Mucosa of descending colon (tissue), 3 donors: Measurements from ENCODE around the gene PRDM4. TPM values are rescaled to one million over a fixed set of nuclear protein-coding genes. Genes with fewer than 3 reads are reported as not detected.
"Not testable (repeated sequence)": the region's sequence is repeated elsewhere in the genome, so short reads cannot be mapped to it uniquely, and the experiment has no call there.

Experiments used
- ATAC-seq: fragments of 200-7000 bp; cut with Tn5 transposase; one replicate; pipeline ENCODE4 v1.9.1; 2020; ENCODE audit warnings: mild to moderate bottlenecking, moderate library complexity
- DNase-seq, 3 donors: peaks; one replicate each; pipeline ENCODE4 v3.0.0-alpha.2; 2020
- H3K36me3 ChIP-seq: fragments of 200-600 bp; one replicate; pipeline ENCODE4 v1.8.0; 2021; ENCODE audit warnings: low read depth, mild to moderate bottlenecking
- H3K4me1 ChIP-seq: fragments of 200-600 bp; one replicate; pipeline ENCODE4 v1.8.0; 2021; ENCODE audit warnings: low read depth, mild to moderate bottlenecking
- H3K4me3 ChIP-seq: fragments of 200-600 bp; one replicate; pipeline ENCODE4 v1.8.0; 2021; ENCODE audit warnings: mild to moderate bottlenecking
- H3K9me3 ChIP-seq: fragments of 200-600 bp; one replicate; pipeline ENCODE4 v1.8.0; 2021; ENCODE audit warnings: mild to moderate bottlenecking
- CTCF ChIP-seq: fragments of 200-600 bp; IDR thresholded peaks from one replicate; pipeline ENCODE4 v1.8.0; 2022; ENCODE audit warnings: antibody characterized with exemption, mild to moderate bottlenecking
- intact Hi-C, 2 donors: fragments of 100-400 bp; cut with DNase I in 1 of 2; cut with micrococcal nuclease in 1 of 2; formaldehyde crosslinking; loops; one replicate each; pipeline versions ENCODE4 v1.11.0 to v1.11.1; 2022; cut with DNase I, micrococcal nuclease
- total RNA-seq, 3 donors: library from RNA; stranded (reverse); fragmentation: NEBNext Ultra II Directional in 2 of 3; extraction: Animal tissue kit (Norgen Biotek cat#: 25700) in 2 of 3; gene quantifications; one replicate each; pipeline versions ENCODE4 v1.2.1 to v1.2.4, GENCODE V29; 2021 to 2023
- donor health status: DM: no; HTN: no; CAD: no; lungs with moderate emphysema.
- donor health status: DM: no; HTN: no; CAD: no.
- donor health status: DM: no; HTN: yes; CAD: no.

The PRDM4 gene
- total RNA-seq, 3 donors from 2014 or later = 38.4 to 44.4 (median 39.9) TPM

DNA sequence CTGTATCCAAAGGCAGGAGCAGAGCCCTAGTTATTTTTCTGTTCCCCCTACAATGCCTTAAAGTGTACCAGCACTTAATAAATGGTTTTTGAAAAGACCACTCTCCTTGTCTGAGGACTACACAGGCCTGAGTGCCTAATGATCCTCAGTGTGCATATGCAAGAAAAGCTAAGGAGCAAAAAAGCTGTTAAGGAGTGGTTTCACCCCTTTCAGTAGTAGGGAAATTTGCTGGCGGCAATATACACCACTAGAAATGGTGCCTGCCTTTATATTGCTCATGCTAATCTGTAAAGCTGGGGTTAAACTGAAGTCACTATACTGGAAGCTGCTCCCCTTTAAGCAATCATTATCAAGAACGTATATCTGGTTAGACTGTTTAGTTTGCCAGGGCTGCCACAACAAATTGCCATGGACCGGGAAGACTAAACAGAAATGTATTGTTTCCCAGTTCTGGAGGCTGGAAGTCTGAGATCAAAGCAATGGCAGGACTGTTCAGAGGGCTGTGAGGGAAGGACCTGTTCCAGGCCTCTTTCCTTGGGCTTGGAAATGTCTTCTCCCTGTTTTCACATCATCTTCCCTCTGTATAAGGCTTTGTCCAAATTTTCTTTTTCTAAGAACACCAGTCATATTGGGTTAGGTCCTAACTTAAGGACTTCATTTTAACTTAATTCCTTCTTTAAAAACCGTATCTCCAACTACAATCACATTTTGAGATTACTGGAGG is 30.2 kb downstream of the PRDM4 start:
- no peak for DNase-seq

GRCh38 chr12:107727742-107728141 is 33.2 kb downstream of the PRDM4 start:
- H3K4me1 ChIP-seq, H3K36me3 ChIP-seq, H3K9me3 ChIP-seq, DNase-seq, intact Hi-C loops, H3K4me3 ChIP-seq, ATAC-seq: not testable (repeated sequence)

More for the DNA sequence above, 30.2 kb downstream of the PRDM4 start:
- Histone ChIP-seq H3K36me3 (peaks cover 1% of the 10 kb centered on the region), H3K4me1 (no peaks in the 10 kb centered on the region), H3K4me3 (no peak overlapping the region), H3K9me3 (no peaks in the 10 kb centered on the region)
- ATAC-seq = no peak
- TF ChIP-seq CTCF = no peak
- intact Hi-C loops = no loop called here

GRCh38 chr12:107727327-107727726 is 33.6 kb downstream of the PRDM4 start:
- intact Hi-C loops, H3K4me3 ChIP-seq, H3K4me1 ChIP-seq, H3K36me3 ChIP-seq, ATAC-seq, H3K9me3 ChIP-seq, DNase-seq: not testable (repeated sequence)

DNA sequence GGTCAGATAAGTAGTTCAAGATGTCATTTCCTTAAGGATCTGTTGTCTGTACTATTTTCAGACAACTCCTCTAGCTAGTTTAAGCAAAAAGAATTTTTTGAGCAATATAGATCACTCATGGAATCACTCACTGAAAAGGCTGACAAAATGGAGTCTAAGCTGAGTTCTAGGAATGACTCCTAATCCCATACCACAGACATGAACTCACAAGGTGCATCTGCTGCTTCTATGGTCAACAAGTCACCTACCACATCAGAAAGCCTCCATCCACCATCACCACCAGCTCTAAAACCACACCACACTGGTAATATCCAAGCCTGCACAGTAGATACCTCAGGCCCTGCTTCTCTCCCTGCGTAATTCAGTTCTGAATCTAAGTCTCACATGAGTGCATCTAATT is 42.3 kb downstream of the PRDM4 start:
- DNase-seq = no peak
- no peaks in the 10 kb centered on the region for H3K9me3 ChIP-seq
- no peak for ATAC-seq
- H3K4me3 ChIP-seq = no peak overlapping the region
- no peak for TF ChIP-seq CTCF
- H3K4me1 ChIP-seq = no peaks in the 10 kb centered on the region
- intact Hi-C loops = no loop called here
- H3K36me3 ChIP-seq = no peaks in the 10 kb centered on the region

DNA sequence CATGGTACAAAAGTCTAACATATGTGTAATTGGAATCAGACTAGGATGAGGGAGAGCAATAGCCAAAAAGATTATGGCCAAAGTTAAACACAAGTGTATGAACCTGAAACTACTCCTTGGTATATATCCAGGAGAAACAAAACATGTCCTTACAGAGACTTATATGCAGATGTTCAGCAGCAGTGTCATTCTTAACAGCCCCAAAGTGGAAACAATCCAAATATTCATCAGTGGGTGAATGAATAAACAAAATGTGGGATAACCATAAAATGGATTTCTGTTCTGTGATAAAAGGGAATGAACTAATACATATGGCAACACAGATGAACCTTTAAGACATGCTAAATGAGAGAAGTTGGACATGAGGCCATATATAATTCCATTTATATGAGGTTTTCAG is 45.2 kb downstream of the PRDM4 start:
- Histone ChIP-seq H3K4me3 (no peak overlapping the region), H3K4me1 (no peaks in the 10 kb centered on the region), H3K9me3 (no peaks in the 10 kb centered on the region), H3K36me3 (peaks cover 14% of the 10 kb centered on the region)
- no peak for ATAC-seq
- no peak for DNase-seq
- intact Hi-C loops = no loop called here
- TF ChIP-seq CTCF = no peak

DNA sequence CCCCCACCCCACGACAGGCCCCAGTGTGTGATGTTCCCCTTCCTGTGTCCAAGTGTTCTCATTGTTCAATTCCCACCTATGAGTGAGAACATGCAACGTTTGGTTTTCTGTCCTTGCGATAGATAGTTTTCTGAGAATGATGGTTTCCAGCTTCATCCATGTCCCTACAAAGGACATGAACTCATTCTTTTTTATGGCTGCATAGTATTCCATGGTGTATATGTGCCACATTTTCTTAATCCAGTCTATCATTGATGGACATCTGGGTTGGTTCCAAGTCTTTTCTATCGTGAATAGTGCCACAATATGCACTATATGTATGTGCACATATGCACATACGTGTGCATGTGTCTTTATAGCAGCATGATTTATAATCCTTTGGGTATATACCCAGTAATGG is 55.4 kb downstream of the PRDM4 start:
- H3K9me3 ChIP-seq, intact Hi-C loops, H3K4me1 ChIP-seq, H3K36me3 ChIP-seq, ATAC-seq, H3K4me3 ChIP-seq, DNase-seq: not testable (repeated sequence)

- no peak for ATAC-seq
These were observed 56.9 kb downstream of the PRDM4 start for GRCh38 chr12:107704041-107704440.

More at GRCh38 chr12:107704041-107704440, 56.9 kb downstream of the PRDM4 start:
- TF ChIP-seq CTCF = no peak
- intact Hi-C loops = no loop called here
- no peaks in the 10 kb centered on the region for H3K9me3 ChIP-seq
- H3K36me3 ChIP-seq = no peaks in the 10 kb centered on the region
- no peak overlapping the region for H3K4me3 ChIP-seq
- no peaks in the 10 kb centered on the region for H3K4me1 ChIP-seq
- DNase-seq = no peak
